Loucy (cell line): Measurements from ENCODE around the gene ITIH3.

Experiments used
- H2AFZ ChIP-seq: fragments of 200-600 bp; sonication (generic); 2 replicates; pipeline ENCODE4 v1.6.0; 2016; ENCODE audit warnings: antibody characterized with exemption, mild to moderate bottlenecking, low read length, moderate library complexity
- H3F3A ChIP-seq: fragments of 200-600 bp; 2 replicates; pipeline ENCODE4 v1.6.0; 2016; ENCODE audit warnings: antibody characterized with exemption, low read depth, mild to moderate bottlenecking
- H3K27me3 ChIP-seq: fragments of 200-600 bp; sonication (generic); 2 replicates; pipeline ENCODE4 v1.6.1; 2014; ENCODE audit warnings: low read length, mild to moderate bottlenecking; ENCODE audit not compliant: insufficient read depth, poor library complexity, severe bottlenecking
- H3K36me3 ChIP-seq: fragments of 200-600 bp; sonication (generic); 2 replicates; pipeline ENCODE4 v1.6.1; 2016; ENCODE audit warnings: low read length; ENCODE audit not compliant: insufficient read depth
- H3K4me1 ChIP-seq: fragments of 200-600 bp; sonication (generic); 2 replicates; pipeline ENCODE4 v1.5.1; 2014; ENCODE audit warnings: low read length, mild to moderate bottlenecking; ENCODE audit not compliant: insufficient read depth, poor library complexity, severe bottlenecking
- H3K4me2 ChIP-seq: fragments of 200-600 bp; sonication (generic); 2 replicates; pipeline ENCODE4 v1.6.0; 2014; ENCODE audit warnings: antibody characterized with exemption, low read length, low read depth, mild to moderate bottlenecking; ENCODE audit not compliant: poor library complexity, severe bottlenecking
- H3K4me3 ChIP-seq: fragments of 200-600 bp; sonication (generic); 2 replicates; pipeline ENCODE4 v1.5.1; 2014; ENCODE audit warnings: low read length, mild to moderate bottlenecking, mixed read lengths; ENCODE audit not compliant: poor library complexity, severe bottlenecking
- H3K79me2 ChIP-seq: fragments of 200-600 bp; sonication (generic); 2 replicates; pipeline ENCODE4 v1.6.1; 2014; ENCODE audit warnings: low read length; ENCODE audit not compliant: insufficient read depth
- H3K9ac ChIP-seq: fragments of 200-600 bp; sonication (generic); 2 replicates; pipeline ENCODE4 v1.6.0; 2014; ENCODE audit warnings: mild to moderate bottlenecking, low read depth, low read length, moderate library complexity; ENCODE audit not compliant: poor library complexity, severe bottlenecking
- H3K9me2 ChIP-seq: fragments of 200-600 bp; sonication (generic); replicated peaks from 2 replicates; pipeline ENCODE4 v1.6.1; 2016; ENCODE audit warnings: low read depth, low read length, mixed read lengths
- H3K9me3 ChIP-seq: fragments of 200-600 bp; sonication (generic); 2 replicates; pipeline ENCODE4 v1.6.1; 2014; ENCODE audit warnings: mild to moderate bottlenecking, antibody characterized with exemption, low read length, low read depth; ENCODE audit not compliant: insufficient read depth
- H4K20me1 ChIP-seq: fragments of 200-600 bp; sonication (generic); 2 replicates; pipeline ENCODE4 v1.6.0; 2014; ENCODE audit warnings: antibody characterized with exemption, low read length, mild to moderate bottlenecking; ENCODE audit not compliant: insufficient read depth, poor library complexity, severe bottlenecking
- CTCF ChIP-seq: fragments of 200-600 bp; sonication (generic); conservative IDR thresholded peaks from 2 replicates; pipeline ENCODE4 v1.5.1; 2014; ENCODE audit warnings: mild to moderate bottlenecking, antibody characterized with exemption, low read length
- EZH2phosphoT487 ChIP-seq: fragments of 200-600 bp; IDR thresholded peaks from 2 replicates; pipeline ENCODE4 v1.6.1; 2018; ENCODE audit warnings: antibody characterized with exemption, mild to moderate bottlenecking, moderate library complexity, borderline replicate concordance

ITIH3 gene

DNA sequence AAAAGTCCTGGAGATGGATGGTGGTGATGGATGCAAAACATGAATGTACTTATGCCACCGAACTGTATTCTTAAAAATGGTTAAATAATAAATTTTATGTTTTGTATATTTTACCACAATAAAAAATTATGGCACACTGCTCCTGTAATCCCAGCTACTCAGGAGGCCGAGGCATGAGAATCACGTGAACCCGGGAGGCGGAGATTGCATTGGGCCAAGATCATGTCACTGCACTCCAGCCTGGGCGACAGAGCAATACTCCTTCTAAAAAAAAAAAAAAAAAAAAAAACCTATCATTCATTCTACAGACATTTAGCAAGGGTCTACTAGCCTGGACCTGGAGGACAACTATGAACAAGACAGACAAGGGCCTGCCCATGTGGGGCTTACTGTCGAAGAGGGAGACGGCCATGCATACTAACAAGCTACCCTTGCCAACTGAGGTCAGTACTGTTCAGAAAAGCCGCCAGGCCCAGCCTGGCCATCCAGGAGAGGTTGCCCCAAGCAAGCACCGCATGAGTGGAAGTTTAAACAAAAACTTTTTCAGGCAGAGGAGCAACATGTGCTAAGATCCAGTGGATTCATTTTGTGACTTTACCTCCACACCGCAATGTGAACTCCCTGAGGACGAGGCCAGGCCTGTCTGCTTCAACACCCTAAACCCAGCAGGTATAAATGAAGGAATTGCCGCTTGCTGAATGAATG is 21.1 kb upstream of the ITIH3 start:
- Histone ChIP-seq H3K27me3 (no peaks in the 10 kb centered on the region), H3K9ac (no peak overlapping the region), H4K20me1 (no peaks in the 10 kb centered on the region), H3K9me3 (no peaks in the 10 kb centered on the region), H3K4me2 (no peak overlapping the region), H3K79me2 (peaks cover 17% of the 10 kb centered on the region; the same call in 1 of the 2 replicates), H3K4me1 (peaks cover 14% of the 10 kb centered on the region), H3K9me2 (no peaks in the 10 kb centered on the region), H2AFZ (no peak overlapping the region), H3K4me3 (no peak overlapping the region), H3K36me3 (no peaks in the 10 kb centered on the region), H3F3A (no peaks in the 10 kb centered on the region)
- TF ChIP-seq CTCF, result no peak
- TF ChIP-seq EZH2phosphoT487, result no peak

DNA sequence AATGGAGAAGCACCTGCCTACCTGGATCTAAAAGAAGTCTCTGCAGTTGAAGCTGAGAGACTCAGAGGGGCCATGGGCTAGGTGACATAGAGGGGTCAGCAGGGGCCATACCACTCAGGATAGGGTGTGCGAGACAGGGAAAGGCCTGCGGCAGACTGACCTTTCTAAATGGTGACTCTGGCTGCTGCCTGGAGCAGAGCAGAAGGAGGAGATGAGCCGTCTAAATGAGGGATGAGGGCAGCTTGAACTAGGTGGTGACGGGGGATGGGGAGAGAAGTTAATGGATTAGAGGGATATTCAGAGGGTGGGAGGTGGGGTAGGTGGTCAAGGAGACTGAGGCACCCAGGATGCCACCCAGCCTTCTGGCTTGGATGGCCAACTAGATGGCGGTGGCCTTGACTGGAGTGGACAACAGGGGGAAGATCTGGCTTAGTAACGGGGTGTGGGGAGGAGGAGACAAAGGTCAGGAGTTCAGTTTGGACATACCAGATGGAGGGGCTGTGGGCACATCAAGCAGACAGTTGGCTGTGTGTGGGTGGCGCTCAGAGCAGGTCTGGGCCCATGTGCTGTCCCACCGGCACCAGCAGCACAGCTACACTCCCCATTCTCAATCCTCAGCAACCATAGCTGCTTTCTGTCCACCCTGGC is 20.4 kb upstream of the ITIH3 start:
- H3F3A ChIP-seq, result no peaks in the 10 kb centered on the region
- no peaks in the 10 kb centered on the region for H3K27me3 ChIP-seq
- no peaks in the 10 kb centered on the region for H3K9me3 ChIP-seq
- no peaks in the 10 kb centered on the region for H4K20me1 ChIP-seq
- H3K79me2 ChIP-seq, result peaks cover 14% of the 10 kb centered on the region; the same call in 1 of the 2 replicates
- no peaks in the 10 kb centered on the region for H3K9me2 ChIP-seq
- no peaks in the 10 kb centered on the region for H3K36me3 ChIP-seq
- peaks cover 14% of the 10 kb centered on the region for H3K4me1 ChIP-seq
- H3K4me2 ChIP-seq, result no peak overlapping the region
- H3K9ac ChIP-seq, result no peak overlapping the region
- TF ChIP-seq EZH2phosphoT487 (no peak), CTCF (no peak)
- H2AFZ ChIP-seq, result no peak overlapping the region
- H3K4me3 ChIP-seq, result no peak overlapping the region

DNA sequence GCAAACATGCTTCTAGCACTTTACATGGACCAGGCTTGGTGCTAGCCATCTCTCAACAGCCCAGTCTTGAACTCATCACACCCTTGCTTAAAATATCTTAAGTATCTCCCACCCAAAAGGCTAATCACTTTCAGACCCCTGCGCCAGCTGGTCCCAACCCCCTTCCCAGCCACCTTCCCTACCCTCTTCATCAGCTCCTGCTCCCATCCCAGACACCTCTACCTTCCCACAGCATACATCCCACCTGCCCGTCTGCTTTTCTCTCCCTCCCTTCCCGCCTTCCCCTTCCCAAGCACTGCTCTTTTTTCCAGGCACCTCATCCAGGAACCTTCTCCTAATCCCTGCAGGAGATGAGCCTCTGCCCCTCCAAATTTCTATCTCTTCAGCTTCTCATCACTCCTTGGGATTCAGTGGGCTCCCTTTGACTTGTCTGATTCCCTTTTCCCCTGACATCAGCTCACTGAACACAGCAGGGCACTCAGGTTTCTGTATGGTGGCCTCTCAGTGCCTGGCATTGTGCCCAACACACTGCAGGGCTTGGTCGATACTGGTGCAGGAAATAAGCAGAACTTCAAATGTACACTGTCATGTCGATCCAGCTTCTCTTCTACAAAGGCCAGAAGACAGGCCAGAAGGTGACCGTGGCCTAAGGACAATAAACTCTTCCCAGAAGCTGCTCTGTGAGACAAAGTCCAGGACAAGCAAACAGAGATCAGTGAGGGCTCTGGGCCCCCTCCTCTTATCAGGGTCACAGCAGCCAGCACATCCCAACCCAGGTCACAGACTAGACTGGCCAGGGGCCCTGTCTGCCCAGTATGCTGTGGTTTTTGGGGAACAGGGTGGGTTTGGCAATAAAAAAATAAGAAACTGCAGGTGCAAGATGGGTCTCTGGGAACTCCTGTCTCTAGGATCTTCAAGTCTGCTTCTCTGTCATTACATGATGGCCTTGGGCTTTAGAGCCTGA is 19.4 kb upstream of the ITIH3 start:
- Histone ChIP-seq H3F3A (no peaks in the 10 kb centered on the region), H3K9me2 (no peaks in the 10 kb centered on the region), H3K9ac (no peak overlapping the region), H4K20me1 (no peaks in the 10 kb centered on the region), H3K9me3 (no peaks in the 10 kb centered on the region), H3K27me3 (no peaks in the 10 kb centered on the region), H3K79me2 (peaks cover 4% of the 10 kb centered on the region; the same call in 1 of the 2 replicates), H3K36me3 (no peaks in the 10 kb centered on the region), H3K4me1 (peaks cover 4% of the 10 kb centered on the region), H3K4me2 (no peak overlapping the region), H2AFZ (peak overlapping the region; percentile 13; the same call in 1 of the 2 replicates), H3K4me3 (no peak overlapping the region)
- TF ChIP-seq CTCF, result no peak
